ENCODE results near the gene MAF.

DNA sequence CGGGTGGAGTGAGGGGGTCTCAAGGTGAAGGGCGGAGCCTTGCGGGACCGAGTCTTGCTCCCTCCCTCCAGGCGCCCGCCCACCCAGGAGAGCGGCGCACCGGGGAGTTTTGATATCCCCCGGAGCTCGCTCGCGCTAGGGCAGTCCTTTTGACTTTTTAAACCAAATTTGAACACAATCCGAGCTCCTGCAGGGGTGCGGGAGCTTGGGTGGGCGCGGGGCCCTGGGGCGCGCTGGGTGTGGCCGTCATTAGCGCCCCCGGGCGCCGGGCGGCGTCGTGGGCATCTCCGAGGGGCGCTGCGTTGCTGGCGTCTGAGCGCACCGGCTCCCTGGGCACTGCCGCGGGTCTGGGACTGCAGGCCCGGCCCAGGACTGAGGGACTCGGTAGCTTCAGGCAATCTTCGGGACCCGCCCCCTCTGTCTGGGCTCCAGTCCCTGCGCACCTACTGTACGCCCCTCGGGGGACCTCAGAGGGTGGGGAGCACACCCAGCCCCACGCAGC lies 10.9 kb downstream of the MAF start:
- TF ChIP-seq, protein P1, sequence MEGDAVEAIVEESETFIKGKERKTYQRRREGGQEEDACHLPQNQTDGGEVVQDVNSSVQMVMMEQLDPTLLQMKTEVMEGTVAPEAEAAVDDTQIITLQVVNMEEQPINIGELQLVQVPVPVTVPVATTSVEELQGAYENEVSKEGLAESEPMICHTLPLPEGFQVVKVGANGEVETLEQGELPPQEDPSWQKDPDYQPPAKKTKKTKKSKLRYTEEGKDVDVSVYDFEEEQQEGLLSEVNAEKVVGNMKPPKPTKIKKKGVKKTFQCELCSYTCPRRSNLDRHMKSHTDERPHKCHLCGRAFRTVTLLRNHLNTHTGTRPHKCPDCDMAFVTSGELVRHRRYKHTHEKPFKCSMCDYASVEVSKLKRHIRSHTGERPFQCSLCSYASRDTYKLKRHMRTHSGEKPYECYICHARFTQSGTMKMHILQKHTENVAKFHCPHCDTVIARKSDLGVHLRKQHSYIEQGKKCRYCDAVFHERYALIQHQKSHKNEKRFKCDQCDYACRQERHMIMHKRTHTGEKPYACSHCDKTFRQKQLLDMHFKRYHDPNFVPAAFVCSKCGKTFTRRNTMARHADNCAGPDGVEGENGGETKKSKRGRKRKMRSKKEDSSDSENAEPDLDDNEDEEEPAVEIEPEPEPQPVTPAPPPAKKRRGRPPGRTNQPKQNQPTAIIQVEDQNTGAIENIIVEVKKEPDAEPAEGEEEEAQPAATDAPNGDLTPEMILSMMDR (IDR thresholded peaks at IDR 0.05), result no peak
- TF ChIP-seq ZFX (IDR thresholded peaks at IDR 0.05; ENCODE audit: borderline replicate concordance), result no peak
